Skeletal muscle satellite cell (primary cell): ENCODE data around the gene ANKRD53.
"Not testable (repeated sequence)": the region's sequence is repeated elsewhere in the genome, so short reads cannot be mapped to it uniquely, and the experiment has no call there.

ENCODE experiments used
- H3K27me3 ChIP-seq: 2 replicates; pipeline ENCODE4 v1.7.0; 2013; ENCODE audit warnings: low read length; ENCODE audit not compliant: control insufficient read depth, insufficient read depth
- H3K36me3 ChIP-seq: 2 replicates; pipeline ENCODE4 v1.7.0; 2013; ENCODE audit warnings: mild to moderate bottlenecking, control low read depth, low read length; ENCODE audit not compliant: insufficient read depth
- H3K4me1 ChIP-seq: 2 replicates; pipeline ENCODE4 v1.7.0; 2013; ENCODE audit warnings: low read length; ENCODE audit not compliant: control insufficient read depth, insufficient read depth
- H3K4me2 ChIP-seq: 2 replicates; pipeline ENCODE4 v1.7.0; 2013; ENCODE audit warnings: mild to moderate bottlenecking, low read length
- H3K4me3 ChIP-seq: 2 replicates; pipeline ENCODE4 v1.7.0; 2013; ENCODE audit warnings: low read length
- H3K9ac ChIP-seq: 2 replicates; pipeline ENCODE4 v1.7.0; 2013; ENCODE audit warnings: mild to moderate bottlenecking, low read depth, low read length, moderate library complexity
- H3K9me3 ChIP-seq: replicated peaks from 2 replicates; pipeline ENCODE4 v1.7.0; 2013; ENCODE audit warnings: mild to moderate bottlenecking, control low read depth, low read length

The ANKRD53 gene

GRCh38 chr2:70988151-70988550 is 9.7 kb downstream of the ANKRD53 start:
- H3K9ac ChIP-seq, result no peak overlapping the region
- peaks cover 5% of the 10 kb centered on the region for H3K4me1 ChIP-seq
- H3K36me3 ChIP-seq, result peaks cover 49% of the 10 kb centered on the region

DNA sequence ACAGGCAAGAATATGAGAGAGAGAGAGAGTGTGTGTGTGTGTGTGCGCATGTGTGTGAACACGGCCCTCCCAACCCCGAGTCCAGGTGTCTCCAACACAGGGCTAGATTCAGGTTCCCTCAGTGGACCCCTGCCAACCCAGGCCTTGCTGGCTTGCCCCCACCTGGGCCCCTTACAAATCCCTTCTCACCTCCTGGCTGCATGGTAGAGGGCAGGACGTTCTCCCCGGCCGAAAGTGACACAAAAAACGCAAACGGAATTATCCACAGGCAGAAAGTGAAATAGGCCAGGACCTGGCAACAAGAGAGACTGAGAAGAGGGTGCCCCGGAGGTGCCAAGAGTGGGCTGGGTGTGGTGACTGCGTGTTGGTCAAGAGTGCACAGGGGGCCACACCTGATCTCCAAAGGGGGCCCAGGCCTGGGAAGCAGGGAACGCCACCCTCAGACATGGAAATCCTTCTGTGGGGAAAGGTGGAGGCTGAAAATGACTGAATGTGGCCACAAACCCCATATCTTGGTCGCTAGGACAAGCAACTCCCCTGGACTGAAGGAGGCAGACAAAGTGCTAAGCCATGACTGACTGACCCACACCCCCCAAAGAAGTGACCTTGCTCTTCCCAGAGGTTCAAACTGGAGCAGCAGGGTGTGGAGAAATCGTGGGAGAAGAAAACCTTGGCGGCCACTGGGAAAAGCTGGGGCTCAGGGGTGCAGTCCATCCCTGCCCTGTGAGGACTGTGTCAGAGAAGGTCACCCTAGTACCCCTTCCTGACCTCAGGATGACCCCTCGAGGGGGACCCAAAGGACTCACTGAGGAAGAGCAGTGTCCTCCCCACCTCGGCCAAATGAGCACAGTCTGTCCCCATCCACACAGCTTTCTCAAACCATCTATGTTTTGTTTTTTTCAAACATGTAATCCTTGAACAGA is 10.6 kb downstream of the ANKRD53 start:
- Histone ChIP-seq H3K4me3 (no peak overlapping the region), H3K9ac (no peak overlapping the region), H3K36me3 (peaks cover 47% of the 10 kb centered on the region)

More at GRCh38 chr2:70988151-70988550, 9.7 kb downstream of the ANKRD53 start:
- no peaks in the 10 kb centered on the region for H3K9me3 ChIP-seq
- H3K4me3 ChIP-seq, result no peak overlapping the region
- H3K27me3 ChIP-seq, result no peaks in the 10 kb centered on the region
- H3K4me2 ChIP-seq, result no peak overlapping the region

DNA sequence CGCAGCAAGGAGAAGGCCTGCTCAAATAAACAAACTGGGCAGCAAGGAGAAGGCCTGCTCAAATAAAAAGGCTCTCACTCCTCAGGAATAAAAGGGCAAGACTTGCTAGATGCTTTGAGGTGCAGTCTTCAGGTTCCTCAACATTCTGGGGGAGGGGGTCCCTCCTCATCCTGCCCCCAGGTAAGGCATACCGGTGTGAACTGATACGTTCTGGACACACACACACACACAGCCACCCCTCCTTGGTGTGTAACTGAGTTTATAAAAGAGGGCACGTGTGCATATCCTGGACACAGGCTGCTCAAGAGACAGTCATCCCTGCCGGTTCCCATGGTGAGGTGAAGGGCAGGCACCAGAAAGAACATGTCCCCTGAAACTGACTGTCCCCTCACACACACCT is 11.8 kb downstream of the ANKRD53 start:
- H3K9ac ChIP-seq, result no peak overlapping the region
- no peak overlapping the region for H3K4me3 ChIP-seq
- peaks cover 47% of the 10 kb centered on the region for H3K36me3 ChIP-seq
- no peaks in the 10 kb centered on the region for H3K27me3 ChIP-seq
- H3K9me3 ChIP-seq, result no peaks in the 10 kb centered on the region
- peaks cover 13% of the 10 kb centered on the region for H3K4me1 ChIP-seq
- no peak overlapping the region for H3K4me2 ChIP-seq

More for the DNA sequence above, 10.6 kb downstream of the ANKRD53 start:
- Histone ChIP-seq H3K4me1 (peaks cover 12% of the 10 kb centered on the region), H3K9me3 (no peaks in the 10 kb centered on the region), H3K27me3 (no peaks in the 10 kb centered on the region), H3K4me2 (no peak overlapping the region)

GRCh38 chr2:70991142-70991541 is 12.7 kb downstream of the ANKRD53 start:
- H3K4me1 ChIP-seq, result peaks cover 15% of the 10 kb centered on the region
- no peak overlapping the region for H3K9ac ChIP-seq
- no peak overlapping the region for H3K4me3 ChIP-seq
- H3K36me3 ChIP-seq, result peaks cover 39% of the 10 kb centered on the region
- H3K4me2 ChIP-seq, result no peak overlapping the region
- no peaks in the 10 kb centered on the region for H3K27me3 ChIP-seq
- no peaks in the 10 kb centered on the region for H3K9me3 ChIP-seq

DNA sequence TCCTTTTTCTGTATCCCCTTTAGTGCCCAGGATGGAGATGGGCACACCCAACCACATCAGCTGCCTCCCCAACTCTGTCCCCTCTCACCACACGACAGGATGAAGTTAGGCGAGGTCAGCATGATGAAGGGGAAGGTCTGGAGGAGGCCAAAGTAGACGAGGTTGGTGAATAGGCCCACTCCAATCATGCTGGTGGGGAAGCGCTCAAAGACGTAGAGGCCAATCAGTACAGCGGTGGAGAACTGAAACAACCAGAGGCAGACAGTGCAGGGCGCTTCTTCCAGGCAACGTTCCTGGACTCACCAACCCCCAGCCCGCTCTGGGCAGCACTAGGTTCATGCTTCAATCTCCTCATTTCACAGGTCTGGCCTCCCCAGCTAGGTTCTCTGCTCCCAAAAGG is 13.3 kb downstream of the ANKRD53 start:
- no peaks in the 10 kb centered on the region for H3K9me3 ChIP-seq
- no peak overlapping the region for H3K4me3 ChIP-seq
- H3K9ac ChIP-seq, result no peak overlapping the region
- H3K4me1 ChIP-seq, result peaks cover 15% of the 10 kb centered on the region
- H3K36me3 ChIP-seq, result peaks cover 33% of the 10 kb centered on the region
- H3K27me3 ChIP-seq, result no peaks in the 10 kb centered on the region
- H3K4me2 ChIP-seq, result no peak overlapping the region

- Histone ChIP-seq H3K4me3 (peak overlapping the region; percentile 94), H3K4me1 (peaks cover 15% of the 10 kb centered on the region), H3K9ac (peak overlapping the region; percentile 93), H3K27me3 (no peaks in the 10 kb centered on the region), H3K36me3 (peaks cover 21% of the 10 kb centered on the region), H3K9me3 (no peaks in the 10 kb centered on the region), H3K4me2 (peak overlapping the region; percentile 96)
Observed at GRCh38 chr2:70992945-70993853, 14.8 kb downstream of the ANKRD53 start.

GRCh38 chr2:70994009-70994698 is 15.7 kb downstream of the ANKRD53 start:
- peaks cover 3% of the 10 kb centered on the region for H3K27me3 ChIP-seq
- H3K4me2 ChIP-seq, result peak overlapping the region; percentile 96
- peaks cover 15% of the 10 kb centered on the region for H3K4me1 ChIP-seq
- H3K9me3 ChIP-seq, result no peaks in the 10 kb centered on the region
- peak overlapping the region; percentile 93 for H3K9ac ChIP-seq
- H3K4me3 ChIP-seq, result peak overlapping the region; percentile 94
- peaks cover 11% of the 10 kb centered on the region for H3K36me3 ChIP-seq

- H3K4me1 ChIP-seq, result peaks cover 15% of the 10 kb centered on the region
- H3K27me3 ChIP-seq, result peaks cover 3% of the 10 kb centered on the region
- peaks cover 4% of the 10 kb centered on the region for H3K36me3 ChIP-seq
- H3K4me3 ChIP-seq, result peak within 1 kb of the TSS; percentile 94
- H3K4me2 ChIP-seq, result peak within 1 kb of the TSS; percentile 96
- peak within 1 kb of the TSS; percentile 93 for H3K9ac ChIP-seq
- no peaks in the 10 kb centered on the region for H3K9me3 ChIP-seq
Observed at GRCh38 chr2:70994699-70995425, 16.4 kb downstream of the ANKRD53 start, which contains the start of gene TEX261. Gene TEX261 (minus strand): TSS chr2:70994873. CDS start chr2:70994757, 116 bp downstream.

GRCh38 chr2:70995426-70995729 is 16.9 kb downstream of the ANKRD53 start:
- Histone ChIP-seq H3K4me1 (peaks cover 15% of the 10 kb centered on the region), H3K36me3 (no peaks in the 10 kb centered on the region), H3K9ac (peak overlapping the region; percentile 76), H3K27me3 (peaks cover 3% of the 10 kb centered on the region), H3K4me2 (peak overlapping the region; percentile 94), H3K4me3 (peak overlapping the region; percentile 94), H3K9me3 (no peaks in the 10 kb centered on the region)

- not testable (repeated sequence) for H3K4me1 ChIP-seq, H3K4me2 ChIP-seq, H3K36me3 ChIP-seq, H3K4me3 ChIP-seq, H3K9ac ChIP-seq, H3K9me3 ChIP-seq
- peaks cover 14% of the 10 kb centered on the region for H3K27me3 ChIP-seq
Observed at GRCh38 chr2:70998885-70999284, 20.5 kb downstream of the ANKRD53 start.
